Mammary epithelial cell (primary cell): ENCODE results near the gene DUSP16.

ENCODE experiments used
- CTCF ChIP-seq, 2 donors: IDR thresholded peaks in 1 of 2; conservative IDR thresholded peaks in 1 of 2; 2 replicates each; pipeline ENCODE4 v1.5.1; 2011 to 2012; ENCODE audit warnings: inconsistent platforms in 2 of 2, low read length in 2 of 2, mild to moderate bottlenecking in 2 of 2, control low read depth in 1 of 2, low read depth in 1 of 2; ENCODE audit not compliant: insufficient read depth in 1 of 2; ENCODE audit errors: extremely low read depth in 1 of 2
- EZH2 ChIP-seq: IDR thresholded peaks from 2 replicates; pipeline ENCODE4 v1.6.1; 2012; ENCODE audit warnings: low read length, inconsistent platforms, borderline replicate concordance

GRCh38 chr12:12480074-12480473, 82.6 kb downstream of the DUSP16 start:
- TF ChIP-seq EZH2 (no peak), CTCF (conservative IDR thresholded peaks at IDR 0.05 in 1 of 2, IDR thresholded peaks at IDR 0.05 in 1 of 2; ENCODE audit: extremely low read depth in 1 of 2, insufficient read depth in 1 of 2, low read depth in 1 of 2, low read length in 2 of 2) (no peak)
